H1 (cell line): Measurements from ENCODE around the gene PIEZO1. TPM values are rescaled to one million over a fixed set of nuclear protein-coding genes. Genes with fewer than 3 reads are reported as not detected.

ENCODE experiments used
- BCL11A ChIP-seq, 2 experiments: IDR thresholded peaks; one replicate each; pipeline ENCODE4 v1.6.1; 2011; ENCODE audit warnings: low read depth in 2 of 2, low read length in 2 of 2, mild to moderate bottlenecking in 2 of 2
- EGR1 ChIP-seq: IDR thresholded peaks from 2 replicates; pipeline ENCODE4 v1.6.1; 2011; ENCODE audit warnings: low read depth, low read length, borderline replicate concordance
- EP300 ChIP-seq, 2 experiments: IDR thresholded peaks; 1 replicate in 1 of 2; 2 replicates in 1 of 2; pipeline ENCODE4 v1.6.1; 2011 to 2012; ENCODE audit warnings: low read depth in 2 of 2, low read length in 2 of 2, mild to moderate bottlenecking in 2 of 2, borderline replicate concordance in 1 of 2, inconsistent platforms in 1 of 2, moderate library complexity in 1 of 2
- MAX ChIP-seq: IDR thresholded peaks from 2 replicates; pipeline ENCODE4 v1.6.1; 2012; ENCODE audit warnings: inconsistent platforms
- NANOG ChIP-seq: IDR thresholded peaks from 2 replicates; pipeline ENCODE4 v1.6.1; 2011; ENCODE audit warnings: low read length, low read depth, mild to moderate bottlenecking, inconsistent platforms; ENCODE audit not compliant: insufficient read depth, poor library complexity, severe bottlenecking
- NRF1 ChIP-seq: IDR thresholded peaks from 2 replicates; pipeline ENCODE4 v1.6.1; 2011; ENCODE audit warnings: mild to moderate bottlenecking, low read depth, low read length, improper control_type of control experiment
- POLR2A ChIP-seq, 2 experiments: IDR thresholded peaks; 1 replicate in 1 of 2; 2 replicates in 1 of 2; pipeline ENCODE4 v1.6.1; 2011; ENCODE audit warnings: low read depth in 2 of 2, low read length in 2 of 2, mild to moderate bottlenecking in 2 of 2; ENCODE audit errors: control extremely low read depth in 1 of 2
- POLR2AphosphoS5 ChIP-seq: IDR thresholded peaks from 2 replicates; pipeline ENCODE4 v1.6.1; 2011; ENCODE audit warnings: low read depth, low read length
- SIRT6 ChIP-seq: IDR thresholded peaks from one replicate; pipeline ENCODE4 v1.7.1; 2012; ENCODE audit warnings: low read length, inconsistent platforms
- polyA plus RNA-seq, 7 experiments: library from polyadenylated mRNA; depleted of rRNA in 3 of 7; stranded (reverse) in 5 of 7; unstranded in 2 of 7; fragments of >200 nt in 5 of 7; fragments of 200-250 nt in 2 of 7; gene quantifications; 1 replicate in 5 of 7; 2 replicates in 1 of 7; 4 replicates in 1 of 7; pipeline versions ENCODE4 v1.2.1 to v1.2.3, GENCODE V29; 2011 to 2013; ENCODE audit warnings: missing spikeins in 2 of 7, mixed read lengths in 2 of 7
- total RNA-seq: library from RNA; stranded (reverse); fragmentation: NEBNext Ultra II Directional; extraction: Animal tissue kit (Norgen Biotek cat#: 25700); gene quantifications from 2 replicates; pipeline ENCODE4 v1.2.1, GENCODE V29; 2021
- TF ChIP-seq, protein P1 (sequence below): IDR thresholded peaks from 2 replicates; pipeline ENCODE4 v1.6.1; 2011; ENCODE audit warnings: low read depth, mild to moderate bottlenecking, low read length; ENCODE audit not compliant: insufficient read depth

Gene PIEZO1
- total and polyA plus RNA-seq, 2 of the 8 experiments (the other 6 are each of a cell fraction or from before 2014, with no cell fraction given), result 42.3 to 67.5 TPM

DNA sequence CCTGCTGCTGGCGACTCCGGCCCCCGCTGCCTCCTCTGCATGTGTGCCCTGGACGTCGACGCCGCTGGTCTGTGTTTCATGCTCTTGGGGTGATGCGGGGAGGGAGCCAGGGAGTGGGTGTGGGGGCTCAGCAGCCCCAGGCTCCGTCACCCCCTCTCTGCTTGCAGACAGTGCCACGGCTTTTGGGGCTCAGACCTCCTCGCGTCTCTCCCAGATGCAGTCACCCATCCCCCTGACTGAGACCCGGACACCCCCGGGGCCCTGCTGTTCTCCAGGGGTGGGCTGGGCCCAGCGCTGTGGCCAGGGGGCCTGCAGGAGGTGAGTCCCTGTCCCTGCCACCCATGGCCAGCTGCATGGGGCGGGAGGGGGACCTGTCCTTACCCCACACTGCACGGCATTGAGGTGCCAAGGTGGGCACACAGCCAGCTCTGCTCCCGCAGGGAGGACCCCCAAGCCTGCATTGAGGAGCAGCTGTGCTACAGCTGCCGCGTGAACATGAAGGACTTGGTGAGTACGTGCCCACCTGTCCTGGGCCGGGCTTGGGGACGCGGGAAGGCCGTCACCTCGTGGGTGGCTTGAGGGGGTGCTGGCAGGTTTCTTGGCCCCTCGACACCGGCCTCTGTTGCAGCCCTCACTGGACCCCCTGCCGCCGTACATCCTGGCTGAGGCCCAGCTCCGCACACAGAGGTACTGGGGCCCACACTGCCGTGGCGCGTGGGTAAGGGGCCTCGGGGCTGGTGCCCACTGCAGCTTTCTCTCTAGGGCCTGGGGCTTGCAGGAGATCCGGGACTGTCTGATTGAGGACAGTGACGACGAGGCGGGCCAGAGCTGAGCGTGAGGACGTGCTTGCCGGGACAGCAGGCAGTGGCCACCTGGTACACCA, 70.4 kb downstream of the PIEZO1 start (continued):
- TF ChIP-seq, protein P1, sequence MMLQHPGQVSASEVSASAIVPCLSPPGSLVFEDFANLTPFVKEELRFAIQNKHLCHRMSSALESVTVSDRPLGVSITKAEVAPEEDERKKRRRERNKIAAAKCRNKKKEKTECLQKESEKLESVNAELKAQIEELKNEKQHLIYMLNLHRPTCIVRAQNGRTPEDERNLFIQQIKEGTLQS, result no peak
- TF ChIP-seq NANOG (no peak), POLR2AphosphoS5 (no peak), SIRT6 (no peak), EGR1 (no peak), POLR2A (IDR thresholded peaks at IDR 0.05; ENCODE audit: control extremely low read depth in 1 of 2, low read depth in 2 of 2, low read length in 2 of 2) (no peak), EP300 (IDR thresholded peaks at IDR 0.05; ENCODE audit: borderline replicate concordance in 1 of 2, low read depth in 2 of 2, low read length in 2 of 2) (no peak), BCL11A (IDR thresholded peaks at IDR 0.05; ENCODE audit: low read depth in 2 of 2, low read length in 2 of 2) (no peak), MAX (no peak), NRF1 (no peak)
